Activated CD4-positive, alpha-beta T cell treated with anti-CD3 and anti-CD28 coated beads for 48 hours (primary cell): ENCODE data around the gene BTN3A1.
A peak's percentile ranks its signal among the peaks of the same experiment; 100 is the strongest.

Source experiments
- DNase-seq: peaks from one replicate; pipeline ENCODE4 v3.0.0-alpha.2; 2020

Gene BTN3A1

GRCh38 chr6:26379740-26380139 is 22.3 kb upstream of the BTN3A1 start:
- no peak for DNase-seq

DNA sequence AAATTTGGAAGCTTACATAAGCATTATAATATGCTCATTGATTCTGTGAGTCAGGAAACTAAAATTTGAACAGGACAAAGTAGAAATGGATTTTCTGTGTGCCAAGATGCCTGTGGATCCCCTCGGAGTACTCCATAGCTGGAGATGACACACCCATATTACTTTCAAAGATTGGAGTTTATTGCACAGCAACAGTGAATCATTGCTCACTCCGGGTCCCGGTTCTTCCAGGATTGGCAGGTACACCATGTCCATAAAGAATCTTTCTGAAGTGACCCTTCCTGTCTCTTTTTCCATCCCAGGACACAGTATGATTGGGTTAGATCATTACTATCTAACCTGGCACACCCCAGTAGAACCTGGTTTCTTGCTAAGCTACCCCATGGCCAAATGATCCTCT is 21.8 kb upstream of the BTN3A1 start:
- no peak for DNase-seq

GRCh38 chr6:26382121-26382520 is 20.0 kb upstream of the BTN3A1 start:
- no peak for DNase-seq

DNA sequence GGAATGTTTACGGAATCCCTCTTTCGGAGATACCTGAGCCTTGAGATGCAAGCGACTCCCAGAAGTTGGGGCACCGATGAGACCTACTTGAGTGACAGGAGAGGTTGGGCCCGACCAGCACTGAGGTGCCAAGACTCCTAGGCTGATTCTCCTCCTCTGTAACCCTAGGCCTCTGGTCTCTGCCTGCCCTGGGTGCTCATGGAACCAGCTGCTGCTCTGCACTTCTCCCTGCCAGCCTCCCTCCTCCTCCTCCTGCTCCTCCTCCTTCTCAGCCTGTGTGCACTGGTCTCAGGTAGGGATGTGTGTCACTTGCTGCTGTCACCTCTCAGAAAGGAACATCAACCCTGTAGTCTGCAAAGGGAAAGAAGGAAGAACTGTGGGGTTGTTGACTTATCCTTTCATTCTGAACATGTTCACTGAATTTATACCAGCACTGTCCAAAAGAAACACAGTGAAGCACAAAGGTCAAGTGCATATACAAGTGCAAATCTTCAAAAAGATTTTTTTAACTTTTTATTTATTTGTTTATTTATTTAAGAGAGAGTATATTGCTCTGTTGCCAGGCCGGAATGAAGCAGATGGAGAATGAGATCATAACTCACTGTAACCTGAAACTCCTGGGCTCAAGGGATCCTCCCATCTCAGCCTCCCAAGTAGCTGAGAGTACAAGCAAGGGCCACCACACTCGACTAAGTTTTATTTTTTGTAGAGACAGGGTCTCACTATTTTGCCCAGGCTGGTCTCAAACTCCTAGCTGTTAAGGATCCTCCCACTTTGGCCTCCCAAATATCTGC is 18.3 kb upstream of the BTN3A1 start:
- DNase-seq = peak; percentile 41

- DNase-seq = no peak
Measured at GRCh38 chr6:26385734-26386125, 16.3 kb upstream of the BTN3A1 start.

DNA sequence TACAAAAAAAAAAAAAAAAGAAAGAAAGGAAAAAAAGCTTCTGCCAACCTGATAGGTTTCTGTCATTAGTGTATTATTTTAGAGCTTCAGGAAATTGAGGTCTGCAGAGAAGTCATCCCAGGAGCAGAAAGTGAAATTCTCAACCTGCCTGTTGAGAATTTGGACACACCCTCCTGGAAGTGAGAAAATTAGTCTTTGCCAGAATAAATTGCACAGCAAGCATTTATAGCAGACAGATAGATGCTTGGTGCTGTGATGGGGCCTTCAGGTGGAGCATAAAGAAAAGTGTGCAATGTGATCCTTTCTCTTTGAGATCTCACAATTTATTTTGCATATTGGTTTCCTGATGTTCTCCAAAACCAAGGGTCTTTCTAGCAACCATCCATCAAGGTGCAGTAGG is 14.5 kb upstream of the BTN3A1 start:
- no peak for DNase-seq

- no peak for DNase-seq
Measured at GRCh38 chr6:26388014-26388413, 14.1 kb upstream of the BTN3A1 start.

GRCh38 chr6:26388441-26388840 is 13.6 kb upstream of the BTN3A1 start:
- no peak for DNase-seq

- DNase-seq = no peak
Measured at GRCh38 chr6:26389349-26389894, 12.7 kb upstream of the BTN3A1 start.

DNA sequence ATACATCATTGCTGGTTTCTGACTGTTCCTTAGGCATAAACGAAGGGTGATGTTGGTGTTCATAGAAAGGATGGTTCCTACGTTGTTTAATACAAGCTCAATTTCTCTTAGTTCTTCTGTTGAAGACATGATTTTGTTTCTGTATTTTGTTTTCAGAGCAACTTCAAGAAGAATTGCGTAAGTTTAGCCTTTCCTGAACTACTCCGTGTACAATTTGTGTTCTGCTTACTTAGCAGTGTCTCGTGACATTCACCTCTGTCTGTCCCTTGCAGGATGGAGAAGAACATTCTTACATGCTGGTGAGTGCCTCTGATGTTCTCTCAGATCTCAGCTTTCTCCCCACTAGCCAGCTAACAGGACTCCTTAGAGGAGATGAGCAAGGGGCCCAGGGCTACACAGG is 11.5 kb upstream of the BTN3A1 start:
- no peak for DNase-seq

DNA sequence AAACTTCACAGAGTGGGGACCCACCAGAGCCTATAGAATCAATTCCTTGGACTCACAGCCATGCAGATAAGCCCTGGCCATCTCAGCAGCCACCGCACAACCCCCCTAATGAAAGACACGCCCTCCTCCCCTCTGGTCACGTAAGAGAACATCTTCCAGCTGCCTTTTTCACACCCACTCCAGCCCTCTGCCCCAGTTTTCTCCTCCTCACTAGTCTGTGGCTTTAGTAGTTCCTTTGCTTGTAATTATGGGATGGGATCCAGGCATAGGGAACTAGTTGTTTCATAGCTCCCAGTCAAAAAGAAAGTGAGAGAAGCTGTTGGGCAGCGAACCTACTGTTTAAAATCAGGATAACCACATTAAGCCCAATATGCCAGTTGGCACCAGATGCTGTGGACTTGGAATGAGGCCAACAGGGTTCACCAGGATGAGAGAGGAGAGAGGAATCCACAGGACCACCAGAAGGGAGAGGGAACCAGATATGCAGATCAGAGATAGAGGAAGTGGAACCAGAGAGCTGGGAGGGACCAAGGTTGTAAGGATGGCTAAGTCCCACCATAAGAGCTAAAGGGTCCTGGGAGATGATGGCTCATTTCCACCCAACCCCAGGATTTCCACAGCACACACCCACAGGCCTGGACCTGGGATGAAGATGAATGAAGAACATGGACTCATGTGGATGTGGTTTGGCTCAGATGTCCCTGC is 9.0 kb upstream of the BTN3A1 start:
- DNase-seq = no peak

DNA sequence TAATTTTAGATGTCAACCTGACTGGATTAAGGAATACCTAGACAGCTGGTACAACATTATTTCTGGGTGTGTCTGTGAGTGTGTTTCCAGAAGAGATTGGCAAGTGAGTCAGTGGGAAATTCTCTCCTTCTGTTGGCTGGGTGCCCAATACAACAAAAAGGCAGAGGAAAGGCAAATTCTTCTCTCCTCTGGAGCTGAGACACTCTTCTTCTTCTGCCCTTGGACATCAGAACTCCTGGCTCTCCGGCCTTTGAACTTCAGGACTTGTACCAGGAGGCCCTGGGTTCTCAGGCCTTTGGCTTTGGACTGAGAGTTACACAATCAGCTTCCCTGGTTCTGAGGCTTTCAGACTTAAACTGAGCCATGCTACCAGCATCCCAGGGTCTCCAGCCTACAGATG is 7.8 kb upstream of the BTN3A1 start:
- no peak for DNase-seq

GRCh38 chr6:26398555-26398954 is 3.5 kb upstream of the BTN3A1 start:
- DNase-seq = no peak

- no peak for DNase-seq
Measured at GRCh38 chr6:26400626-26401025, 1.4 kb upstream of the BTN3A1 start.

DNA sequence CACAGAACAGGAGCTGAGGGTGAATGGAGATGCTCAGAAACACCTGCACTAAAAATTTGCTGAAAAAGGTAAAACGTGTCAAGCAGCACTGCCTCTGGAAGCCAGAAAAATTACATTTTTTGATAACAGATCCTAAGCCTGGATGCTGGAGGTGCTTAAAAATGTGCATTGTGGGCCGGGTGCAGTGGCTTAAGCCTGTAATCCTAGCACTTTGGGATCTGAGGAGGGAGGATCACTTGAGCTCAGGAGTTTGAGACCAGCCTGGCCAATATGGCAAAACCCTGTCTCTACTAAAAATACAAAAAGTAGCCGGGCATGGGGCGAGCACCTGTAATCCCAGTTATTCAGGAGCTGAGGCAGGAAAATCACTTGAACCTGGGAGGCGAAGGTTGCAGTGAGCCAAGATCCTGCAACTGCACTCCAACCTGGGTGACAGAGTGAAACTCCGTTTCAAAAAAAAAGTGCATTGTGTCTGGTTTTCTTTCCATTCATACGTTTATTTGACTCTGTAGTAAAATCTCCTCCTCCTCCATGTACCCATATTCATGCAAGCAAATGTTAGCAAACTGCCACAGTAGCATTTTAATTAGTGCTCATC is 587 bp upstream of the BTN3A1 start:
- no peak for DNase-seq

DNA sequence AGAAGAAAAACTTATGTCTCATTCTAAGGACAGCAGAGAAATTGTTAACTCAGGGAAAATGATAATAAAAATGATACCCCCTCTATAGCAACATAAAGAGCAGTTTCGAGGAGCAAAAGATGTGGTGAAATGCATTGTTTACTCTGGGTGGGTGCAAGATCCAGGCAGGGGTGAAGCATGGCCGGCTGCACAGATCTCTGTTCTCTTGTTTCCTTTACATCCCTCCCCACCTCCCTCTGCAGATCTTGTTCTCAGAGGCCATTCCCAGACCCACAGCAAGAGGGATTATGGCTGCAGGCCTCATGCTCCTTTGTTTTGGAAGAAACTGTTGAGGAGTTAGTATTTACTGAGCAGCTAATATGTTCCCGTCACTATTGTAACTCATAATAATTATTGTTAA is 1.8 kb downstream of the BTN3A1 start:
- DNase-seq = no peak

GRCh38 chr6:26404546-26404945 is 2.5 kb downstream of the BTN3A1 start:
- no peak for DNase-seq

GRCh38 chr6:26408828-26409730 is 7.0 kb downstream of the BTN3A1 start:
- no peak for DNase-seq

DNA sequence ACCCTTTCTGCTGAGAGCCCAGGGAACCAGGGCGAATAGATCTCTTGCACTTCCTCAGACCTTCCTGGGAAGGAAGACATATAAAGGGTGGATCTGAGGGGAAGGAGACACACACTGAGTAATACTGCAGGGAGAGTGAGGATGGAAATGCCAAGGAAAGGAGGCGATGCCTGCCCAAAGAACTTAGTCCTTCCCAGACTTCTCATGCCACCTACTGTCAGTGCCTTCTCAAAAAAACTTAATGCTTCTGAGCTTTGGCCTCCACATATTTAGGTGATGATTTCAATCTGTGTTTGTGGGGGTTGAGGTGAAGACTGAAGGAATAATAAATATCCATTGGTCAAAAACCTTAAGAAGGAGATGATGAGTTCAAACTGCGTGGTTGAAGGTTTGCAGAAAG is 9.7 kb downstream of the BTN3A1 start:
- DNase-seq = no peak

DNA sequence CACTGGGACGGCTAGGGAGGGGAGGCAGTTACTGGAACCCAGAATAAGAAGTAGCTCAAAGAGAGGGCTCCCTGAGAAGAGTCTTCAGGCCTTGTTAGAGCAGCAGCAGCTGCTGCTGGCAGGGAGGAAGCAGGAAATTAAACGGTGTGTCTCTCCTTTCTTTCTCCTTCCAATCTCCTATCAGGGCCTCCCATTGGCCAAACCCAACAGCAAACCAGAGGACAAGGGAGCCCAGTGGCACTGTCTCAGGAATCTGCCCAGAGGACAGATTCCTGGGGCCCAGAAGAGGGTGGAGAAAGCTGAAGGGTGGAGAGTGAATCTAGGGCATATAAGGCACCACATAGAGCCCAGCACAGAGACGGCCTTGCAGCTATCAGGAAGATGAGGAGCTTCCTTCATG is 10.2 kb downstream of the BTN3A1 start:
- no peak for DNase-seq

- DNase-seq = no peak
Measured at GRCh38 chr6:26412954-26413353, 10.9 kb downstream of the BTN3A1 start.

- no peak for DNase-seq
Measured at GRCh38 chr6:26414281-26414680, 12.2 kb downstream of the BTN3A1 start.
